Measurements from ENCODE around the gene WLS.
A peak's percentile ranks its signal among the peaks of the same experiment; 100 is the strongest.

Gene WLS

GRCh38 chr1:68225781-68226180, 6.5 kb downstream of the WLS start:
- DNase-seq, result no peak

GRCh38 chr1:68223687-68224086, 8.6 kb downstream of the WLS start:
- no peak for DNase-seq

DNA sequence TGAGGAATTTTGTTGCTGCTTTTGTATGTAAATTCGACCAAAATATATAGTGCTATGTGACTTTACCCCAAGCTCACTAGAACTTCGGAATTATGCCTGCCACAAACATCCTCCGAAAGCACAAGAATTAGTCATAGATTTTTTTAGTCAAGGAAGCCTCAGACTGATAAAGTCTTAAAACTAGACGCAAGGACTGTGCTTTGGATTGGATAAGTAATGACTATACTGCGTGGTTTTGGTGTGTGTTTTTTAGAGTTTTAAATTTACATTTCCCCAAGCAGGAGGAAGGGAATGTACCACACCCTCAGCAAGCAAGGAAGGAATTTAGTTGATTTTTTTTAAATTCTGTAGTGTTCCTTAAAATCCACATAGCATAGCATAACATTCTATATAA, 10.3 kb downstream of the WLS start:
- peak; percentile 64 for DNase-seq

DNA sequence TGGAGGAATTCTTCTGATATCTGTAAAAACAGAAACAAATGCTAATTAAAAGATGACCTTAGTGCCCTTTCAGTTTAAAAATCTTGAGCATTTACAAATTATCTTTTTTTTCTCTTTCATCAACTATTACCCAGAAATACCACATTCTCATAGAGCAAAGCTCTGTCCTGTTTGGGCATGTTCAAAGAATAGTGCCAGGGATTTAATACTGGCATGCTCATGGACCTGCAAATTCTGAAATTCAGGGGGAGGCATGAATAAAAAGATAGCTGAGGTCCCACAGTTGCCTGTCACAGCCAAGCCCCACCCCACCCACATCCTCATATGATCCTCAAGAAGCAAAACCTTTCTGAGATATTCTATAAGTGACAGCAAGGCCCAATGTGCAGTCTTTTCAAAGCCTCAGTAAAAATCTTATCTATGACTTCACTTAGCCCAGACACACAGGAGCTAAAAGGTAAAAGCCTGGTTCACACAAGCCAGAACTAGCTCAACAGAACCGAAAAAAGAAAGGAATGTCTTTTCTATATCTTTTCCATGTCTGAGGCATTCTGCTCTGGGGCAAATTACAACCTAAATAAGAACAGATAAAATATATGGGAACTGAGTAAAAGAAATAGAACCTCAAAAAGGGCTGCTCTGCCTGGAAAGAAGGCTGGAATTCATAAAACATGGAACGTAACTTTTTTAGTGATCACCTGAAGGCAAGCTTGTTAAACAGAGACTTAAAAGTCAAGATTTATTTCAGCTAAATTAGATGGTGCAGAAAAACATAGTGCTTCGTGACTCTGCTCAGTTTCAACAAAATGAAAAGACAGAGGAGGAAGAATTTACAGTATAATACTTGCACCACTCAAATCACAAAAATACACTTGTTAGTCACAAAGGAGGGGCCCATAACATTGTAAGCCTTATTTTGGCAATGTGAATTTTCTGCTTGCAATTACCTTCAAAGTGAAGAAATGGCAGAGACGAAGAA, 11.0 kb downstream of the WLS start:
- DNase-seq, result no peak

GRCh38 chr1:68220420-68220819, 11.9 kb downstream of the WLS start:
- no peak for DNase-seq

DNA sequence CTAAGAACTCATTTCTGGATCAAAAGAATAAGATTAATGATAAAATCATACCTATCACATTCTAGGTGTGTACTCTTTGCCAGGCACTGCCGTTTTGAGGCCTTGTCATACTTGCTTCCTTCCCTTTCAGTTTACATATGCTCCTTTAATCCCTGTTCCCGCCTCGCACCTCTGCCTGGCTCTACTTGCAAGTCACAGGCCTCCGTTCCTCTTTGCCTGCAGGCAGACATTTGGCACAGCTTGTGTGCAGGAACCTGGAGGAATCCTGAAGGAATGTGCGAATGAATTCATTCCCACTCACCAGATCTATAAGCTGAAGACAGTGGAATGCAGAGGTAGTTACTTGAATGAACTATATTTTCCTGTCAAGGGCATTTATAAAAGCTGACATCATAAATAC, 13.8 kb downstream of the WLS start:
- DNase-seq, result no peak

DNA sequence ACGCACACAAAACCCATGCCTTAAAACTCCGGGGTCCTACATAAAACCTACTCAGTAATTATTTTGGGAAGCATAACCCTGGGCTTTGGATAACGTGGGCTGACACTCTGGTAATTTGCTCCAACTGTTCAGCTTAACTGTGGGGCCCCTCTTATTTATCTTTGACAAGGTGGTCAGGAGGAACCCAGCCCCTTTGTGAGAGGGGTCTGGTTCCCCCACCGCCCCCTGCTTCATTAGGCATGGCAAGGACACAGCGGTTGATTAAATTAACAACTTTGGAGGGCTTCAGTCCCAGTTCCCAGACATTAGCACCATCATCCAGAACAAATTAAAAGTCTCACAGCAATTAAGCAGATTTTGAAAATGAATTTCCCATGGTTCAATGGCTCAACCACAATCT, 14.7 kb downstream of the WLS start:
- no peak for DNase-seq

- DNase-seq, result no peak
Observed at GRCh38 chr1:68217060-68217554, 15.2 kb downstream of the WLS start.

GRCh38 chr1:68216089-68216772, 16.1 kb downstream of the WLS start:
- no peak for DNase-seq

- peak; percentile 66 for DNase-seq
Observed at GRCh38 chr1:68213843-68214242, 18.5 kb downstream of the WLS start.

DNA sequence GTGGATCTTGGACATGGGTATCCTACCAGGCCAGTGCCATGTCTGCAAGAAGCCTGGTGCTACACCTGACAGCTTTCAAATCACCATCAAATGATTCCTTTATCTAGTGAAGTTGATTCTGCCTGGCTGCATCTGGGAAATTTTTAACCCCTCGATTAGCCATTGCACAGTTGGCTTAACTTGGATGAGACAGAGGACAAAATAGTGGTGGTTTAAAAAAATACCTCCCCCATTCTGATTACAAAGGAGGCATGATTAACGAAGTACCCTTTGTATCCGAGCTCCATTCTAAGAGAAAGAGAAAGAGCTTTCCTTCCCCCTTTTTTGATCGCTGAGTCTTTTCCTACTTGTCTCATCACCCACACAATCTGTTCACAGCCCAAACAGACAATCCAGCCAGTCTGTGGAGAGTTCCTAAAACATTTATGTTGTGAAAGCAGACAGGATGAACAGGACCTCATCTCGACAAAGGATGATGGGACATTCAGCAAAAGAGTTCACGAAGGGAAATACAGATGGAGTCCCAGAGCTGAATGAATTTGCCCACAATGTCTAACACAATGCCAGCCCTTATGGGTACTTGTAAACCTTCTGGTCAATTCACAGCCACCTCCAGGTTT, 20.5 kb downstream of the WLS start:
- DNase-seq, result no peak

GRCh38 chr1:68210829-68211228, 21.5 kb downstream of the WLS start:
- DNase-seq, result no peak

GRCh38 chr1:68210027-68210426, 22.3 kb downstream of the WLS start:
- no peak for DNase-seq

DNA sequence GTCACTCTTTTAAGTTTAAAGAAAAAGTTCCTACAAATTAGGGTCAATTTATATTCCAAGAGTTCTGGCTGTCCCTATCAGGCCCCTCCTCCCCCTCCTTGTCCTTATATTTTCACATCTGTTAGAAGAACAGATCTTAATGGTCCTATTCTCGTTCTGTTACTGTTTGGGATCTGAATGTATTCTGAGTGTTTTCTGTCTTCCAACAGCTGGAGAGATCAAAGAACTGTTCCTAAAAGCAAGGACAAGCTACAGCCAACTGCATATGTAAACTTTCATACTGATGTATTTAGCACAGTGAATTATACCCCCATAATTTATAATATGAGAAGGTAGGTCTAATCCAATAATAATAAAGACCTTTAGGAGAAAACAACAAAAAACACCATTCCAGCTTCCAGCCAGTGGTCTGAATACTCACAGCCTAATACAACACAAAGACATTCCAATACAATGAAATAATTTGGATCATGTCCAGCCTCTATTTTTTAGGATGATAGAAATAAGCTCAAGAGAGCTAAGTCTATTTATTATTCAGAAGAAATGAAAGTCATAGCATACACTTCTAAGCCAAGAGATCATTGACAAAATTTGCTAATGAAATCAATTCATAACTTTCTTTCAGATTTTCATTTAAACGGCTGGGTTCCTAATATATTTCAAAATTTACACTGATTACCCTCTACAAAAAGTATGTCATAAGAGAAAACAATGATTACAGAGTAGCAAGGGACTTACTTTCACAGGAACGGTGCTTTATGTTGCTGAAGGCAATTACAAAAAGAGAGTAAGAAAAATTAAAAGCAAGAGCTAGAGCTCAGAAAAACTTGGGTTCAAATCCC, 25.3 kb downstream of the WLS start:
- DNase-seq, result peak; percentile 56

GRCh38 chr1:68205794-68206358, 26.4 kb downstream of the WLS start:
- DNase-seq, result no peak

DNA sequence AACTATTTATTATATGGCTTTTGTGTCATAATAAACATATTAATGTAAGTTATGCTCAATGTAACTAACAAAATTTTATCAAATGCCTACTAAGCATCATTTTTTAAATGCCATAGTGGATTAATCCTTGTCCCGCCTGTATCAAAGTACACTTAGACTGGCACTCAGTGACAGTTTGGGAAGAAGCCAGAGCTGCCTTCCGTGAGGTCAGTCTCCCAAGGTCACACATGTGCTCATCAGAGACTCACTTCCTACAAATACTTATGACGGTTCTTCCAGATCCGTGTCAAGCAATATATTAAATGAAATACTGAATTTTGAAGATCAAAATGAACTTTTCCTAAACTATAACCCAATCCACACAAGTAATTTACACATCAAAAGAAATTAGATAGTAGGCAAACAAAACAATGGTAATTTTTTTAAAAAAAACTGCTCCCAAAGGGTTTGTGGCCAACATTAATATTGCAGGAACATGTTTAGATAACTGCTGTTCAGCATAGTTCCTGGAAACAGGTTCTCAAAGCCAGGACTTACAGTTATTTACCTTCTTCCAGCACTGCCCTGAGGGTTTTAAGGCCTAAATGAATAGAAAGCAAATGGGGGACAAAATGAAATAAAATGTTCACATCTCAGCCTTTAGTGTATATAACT, 27.2 kb downstream of the WLS start:
- no peak for DNase-seq

DNA sequence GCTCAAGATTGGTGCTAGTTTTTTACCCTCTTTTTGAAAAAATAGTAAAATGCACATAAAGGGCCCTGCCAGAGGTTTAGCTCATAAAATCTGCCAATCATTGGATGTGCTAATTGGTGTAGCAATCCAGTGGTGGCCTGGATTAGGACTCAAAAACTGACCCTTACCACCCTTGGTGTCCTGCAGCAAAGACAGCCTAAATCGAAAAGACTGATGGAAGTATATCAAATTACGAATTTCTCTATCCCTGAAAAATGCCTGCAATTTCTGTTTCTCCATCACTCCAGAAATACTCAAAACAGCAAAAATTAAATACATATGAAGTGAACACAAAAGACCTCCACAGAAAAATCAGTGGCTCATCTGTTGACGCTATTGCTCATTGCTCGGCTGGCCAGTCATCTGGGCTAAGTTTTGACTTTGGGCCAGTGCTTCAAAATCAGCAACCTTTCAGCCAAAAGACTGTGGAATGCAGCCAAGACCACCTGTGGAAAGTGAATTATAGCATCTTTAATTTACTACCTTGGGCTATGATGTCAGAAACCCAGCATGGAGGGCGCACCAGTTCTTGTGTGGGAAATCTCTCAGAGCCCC, 30.0 kb downstream of the WLS start:
- DNase-seq, result peak; percentile 34

DNA sequence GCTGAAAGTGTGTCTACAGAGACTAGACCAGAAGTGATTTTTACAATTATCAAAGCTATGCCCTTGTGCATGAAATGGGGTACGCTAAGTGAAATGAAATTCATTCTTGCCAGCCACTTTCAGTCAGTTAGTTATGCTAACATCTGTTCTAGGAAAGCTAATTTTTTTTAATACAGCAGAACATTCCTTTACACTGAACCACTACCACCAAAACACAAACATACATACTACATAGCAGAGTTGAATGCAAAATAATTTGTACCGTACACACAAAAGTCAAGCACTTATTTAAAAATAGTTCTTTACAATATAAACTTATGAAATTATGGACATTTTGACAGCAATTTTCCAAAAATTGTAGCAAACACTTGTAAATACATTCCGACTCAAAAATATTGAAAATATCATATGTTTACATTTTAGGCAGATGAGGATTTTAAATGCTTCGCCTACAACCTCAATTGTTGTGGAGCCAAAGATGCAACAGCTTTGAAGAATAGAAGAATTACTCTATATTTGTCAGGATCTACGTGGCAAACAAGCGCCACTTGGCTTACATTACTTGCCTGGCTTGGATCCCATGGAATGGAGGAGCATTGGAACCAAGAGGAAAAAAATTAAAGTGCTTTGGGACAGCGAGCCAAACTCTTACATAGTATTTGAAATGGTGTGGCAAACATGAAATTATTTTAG, 30.6 kb downstream of the WLS start:
- DNase-seq, result peak; percentile 71

GRCh38 chr1:68199603-68200002, 32.7 kb downstream of the WLS start:
- no peak for DNase-seq

DNA sequence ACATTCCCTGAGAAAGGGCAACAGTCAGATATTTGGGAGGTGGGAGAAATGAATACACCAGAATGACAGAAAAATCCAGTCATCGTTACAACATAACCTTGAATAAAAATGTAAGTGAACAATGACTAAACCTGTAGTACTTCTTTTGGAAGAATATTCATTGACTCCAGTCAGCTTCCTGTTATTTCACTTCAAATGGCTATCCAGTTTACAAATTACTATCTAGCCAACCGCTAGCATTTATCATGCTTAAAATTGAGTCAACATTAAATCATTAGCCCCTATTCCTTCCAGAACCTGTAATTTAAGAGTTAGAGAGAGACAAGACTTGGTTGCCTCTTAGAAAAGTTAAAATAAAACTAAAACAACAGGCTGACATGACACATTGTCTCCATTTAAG, 33.6 kb downstream of the WLS start:
- DNase-seq, result peak; percentile 87

- no peak for DNase-seq
Observed at GRCh38 chr1:68197891-68198290, 34.4 kb downstream of the WLS start.

All from HCEC 1CT (cell line).